B cell (primary cell): ENCODE results near the gene POLQ. TPM values are rescaled to one million over a fixed set of nuclear protein-coding genes. Genes with fewer than 3 reads are reported as not detected.
A peak's percentile ranks its signal among the peaks of the same experiment; 100 is the strongest.

Experiments used
- ATAC-seq: fragments of 200-7000 bp; cut with Tn5 transposase; one replicate; pipeline ENCODE4 v1.10.0; 2021; ENCODE audit warnings: low read depth, mild to moderate bottlenecking, moderate number of reproducible peaks, moderate library complexity
- CTCF ChIA-PET: fragments of 350-600 bp; sonication (Branson Sonifier 250); formaldehyde crosslinking; loops from one replicate; lab custom pipeline; 2021; ENCODE audit warnings: antibody characterized with exemption, inconsistent platforms; lab: Charles Lee
- POLR2A ChIA-PET: fragments of 350-600 bp; sonication (Branson Sonifier 250); formaldehyde crosslinking; loops from one replicate; lab custom pipeline; 2021; ENCODE audit warnings: antibody characterized with exemption; lab: Charles Lee
- DNase-seq: peaks from one replicate; pipeline ENCODE4 v3.0.0; 2013
- H2AFZ ChIP-seq: 2 replicates; pipeline ENCODE4 v1.6.1; 2012; ENCODE audit warnings: mild to moderate bottlenecking, low read depth, low read length; ENCODE audit not compliant: insufficient read depth, poor library complexity, severe bottlenecking
- H3K27ac ChIP-seq, 2 donors: 1 replicate in 1 of 2; 2 replicates in 1 of 2; pipeline ENCODE4 v1.5.1; 2012 to 2013; ENCODE audit warnings: low read length in 2 of 2, mild to moderate bottlenecking in 2 of 2, moderate library complexity in 1 of 2
- H3K27me3 ChIP-seq, 4 experiments: fragments of 200-600 bp in 1 of 4; sonication (generic) in 1 of 4; replicated peaks in 1 of 4; 1 replicate in 2 of 4; 2 replicates in 2 of 4; pipeline versions ENCODE4 v1.6.1 to v1.7.0; 2013 to 2016; ENCODE audit warnings: low read length in 3 of 4, mild to moderate bottlenecking in 2 of 4, mixed read lengths in 1 of 4, moderate library complexity in 1 of 4; ENCODE audit not compliant: insufficient read depth in 4 of 4, control insufficient read depth in 3 of 4; ENCODE audit errors: control extremely low read depth in 1 of 4
- H3K36me3 ChIP-seq, 2 experiments: replicated peaks in 1 of 2; 1 replicate in 1 of 2; 2 replicates in 1 of 2; pipeline versions ENCODE4 v1.6.1 to v1.7.1; 2013; ENCODE audit warnings: low read length in 1 of 2; ENCODE audit not compliant: insufficient read depth in 2 of 2, control insufficient read depth in 1 of 2; ENCODE audit errors: control extremely low read depth in 1 of 2, extremely low read depth in 1 of 2
- H3K4me1 ChIP-seq, 2 donors: fragments of 200-600 bp in 1 of 2; sonication (generic) in 1 of 2; 1 replicate in 1 of 2; 2 replicates in 1 of 2; pipeline versions ENCODE4 v1.5.1 to v1.6.1; 2013 to 2017; ENCODE audit warnings: low read length in 2 of 2; ENCODE audit not compliant: control insufficient read depth in 2 of 2, insufficient read depth in 2 of 2
- H3K4me2 ChIP-seq: replicated peaks from 2 replicates; pipeline ENCODE3; 2012; ENCODE audit warnings: mild to moderate bottlenecking, low read depth, low read length; ENCODE audit not compliant: poor library complexity, severe bottlenecking
- H3K4me3 ChIP-seq, 5 experiments: fragments of 200-600 bp in 1 of 5; sonication (generic) in 1 of 5; 1 replicate in 3 of 5; 2 replicates in 2 of 5; pipeline versions ENCODE4 v1.5.1 to v1.7.0; 2011 to 2016; ENCODE audit warnings: low read length in 4 of 5, mild to moderate bottlenecking in 4 of 5, low read depth in 2 of 5, control low read depth in 1 of 5, moderate library complexity in 1 of 5; ENCODE audit not compliant: insufficient read depth in 1 of 5; ENCODE audit errors: control extremely low read depth in 1 of 5, extremely low read depth in 1 of 5
- H3K79me2 ChIP-seq: fragments of 200-600 bp; sonication (generic); one replicate; pipeline ENCODE4 v1.6.0; 2016; ENCODE audit warnings: low read length; ENCODE audit not compliant: control insufficient read depth, insufficient read depth
- H3K9ac ChIP-seq: fragments of 200-600 bp; sonication (generic); 2 replicates; pipeline ENCODE4 v1.6.1; 2017; ENCODE audit warnings: mild to moderate bottlenecking, low read length, moderate library complexity
- H3K9me3 ChIP-seq, 3 donors: one replicate each; pipeline versions ENCODE4 v1.6.1 to v1.7.1; 2013; ENCODE audit warnings: low read length in 2 of 3; ENCODE audit not compliant: control insufficient read depth in 2 of 3, insufficient read depth in 1 of 3; ENCODE audit errors: control extremely low read depth in 1 of 3
- H4K20me1 ChIP-seq: 2 replicates; pipeline ENCODE4 v1.6.0; 2012; ENCODE audit warnings: mild to moderate bottlenecking, low read length; ENCODE audit not compliant: insufficient read depth, control insufficient read depth, poor library complexity, severe bottlenecking
- H3K27ac Mint-ChIP-seq: one replicate; pipeline ENCODE4 v1.8.0; 2021; ENCODE audit warnings: mixed read lengths
- H3K27me3 Mint-ChIP-seq: one replicate; pipeline ENCODE4 v1.8.0; 2021; ENCODE audit warnings: mixed read lengths
- H3K4me1 Mint-ChIP-seq: one replicate; pipeline ENCODE4 v1.8.0; 2021; ENCODE audit warnings: mixed read lengths
- H3K4me3 Mint-ChIP-seq: one replicate; pipeline ENCODE4 v1.8.0; 2021; ENCODE audit warnings: mixed read lengths
- H3K9me3 Mint-ChIP-seq: one replicate; pipeline ENCODE4 v1.8.0; 2022; ENCODE audit warnings: mixed read lengths; ENCODE audit not compliant: insufficient read depth
- EZH2 ChIP-seq: IDR thresholded peaks from 2 replicates; pipeline ENCODE4 v1.6.1; 2012; ENCODE audit warnings: borderline replicate concordance, low read depth, mild to moderate bottlenecking, moderate library complexity, low read length; ENCODE audit not compliant: insufficient read depth, poor library complexity, severe bottlenecking
- intact Hi-C: fragments of 100-400 bp; cut with micrococcal nuclease; formaldehyde crosslinking; loops from one replicate; pipeline ENCODE4 v1.10.0; 2022
- polyA plus RNA-seq: library from polyadenylated mRNA; depleted of rRNA; stranded (reverse); fragments of >200 nt; gene quantifications from 2 replicates; pipeline ENCODE4 v1.2.3, GENCODE V29; 2012
- total RNA-seq, 2 donors: library from RNA; stranded (reverse); fragments of 120-200 nt in 1 of 2; gene quantifications; 1 replicate in 1 of 2; 2 replicates in 1 of 2; pipeline versions ENCODE4 v1.2.3 to v1.2.4, GENCODE V29; 2013 to 2022
- TF ChIP-seq, protein P1 (sequence below): fragments of 200-600 bp; IDR thresholded peaks from one replicate; pipeline ENCODE4 v1.8.0; 2022; ENCODE audit warnings: antibody characterized with exemption, mild to moderate bottlenecking

Gene POLQ
- total and polyA plus RNA-seq, 2 donors (not counting 1 experiment from before 2014, with no cell fraction given) = 0.25 to 0.79 TPM

- Mint-ChIP-seq H3K27me3 (no peaks in the 10 kb centered on the region), H3K4me1 (peaks cover 13% of the 10 kb centered on the region), H3K27ac (no peak overlapping the region), H3K9me3 (no peaks in the 10 kb centered on the region), H3K4me3 (no peak overlapping the region)
- no peaks in the 10 kb centered on the region for H3K27me3 ChIP-seq
- no peaks in the 10 kb centered on the region for H3K36me3 ChIP-seq
- H3K79me2 ChIP-seq = no peaks in the 10 kb centered on the region
- H4K20me1 ChIP-seq = no peaks in the 10 kb centered on the region
- no peak overlapping the region for H3K4me2 ChIP-seq
- H3K9ac ChIP-seq = no peak overlapping the region
- H3K9me3 ChIP-seq = no peaks in the 10 kb centered on the region
- H3K4me3 ChIP-seq = no peak overlapping the region
- ChIA-PET POLR2A (no interaction called here), CTCF (no interaction called here)
- intact Hi-C loops = no loop called here
- no peak for TF ChIP-seq EZH2
- TF ChIP-seq, protein P1, sequence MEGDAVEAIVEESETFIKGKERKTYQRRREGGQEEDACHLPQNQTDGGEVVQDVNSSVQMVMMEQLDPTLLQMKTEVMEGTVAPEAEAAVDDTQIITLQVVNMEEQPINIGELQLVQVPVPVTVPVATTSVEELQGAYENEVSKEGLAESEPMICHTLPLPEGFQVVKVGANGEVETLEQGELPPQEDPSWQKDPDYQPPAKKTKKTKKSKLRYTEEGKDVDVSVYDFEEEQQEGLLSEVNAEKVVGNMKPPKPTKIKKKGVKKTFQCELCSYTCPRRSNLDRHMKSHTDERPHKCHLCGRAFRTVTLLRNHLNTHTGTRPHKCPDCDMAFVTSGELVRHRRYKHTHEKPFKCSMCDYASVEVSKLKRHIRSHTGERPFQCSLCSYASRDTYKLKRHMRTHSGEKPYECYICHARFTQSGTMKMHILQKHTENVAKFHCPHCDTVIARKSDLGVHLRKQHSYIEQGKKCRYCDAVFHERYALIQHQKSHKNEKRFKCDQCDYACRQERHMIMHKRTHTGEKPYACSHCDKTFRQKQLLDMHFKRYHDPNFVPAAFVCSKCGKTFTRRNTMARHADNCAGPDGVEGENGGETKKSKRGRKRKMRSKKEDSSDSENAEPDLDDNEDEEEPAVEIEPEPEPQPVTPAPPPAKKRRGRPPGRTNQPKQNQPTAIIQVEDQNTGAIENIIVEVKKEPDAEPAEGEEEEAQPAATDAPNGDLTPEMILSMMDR = no peak
- H2AFZ ChIP-seq = peak overlapping the region; percentile 35
- no peak overlapping the region for H3K27ac ChIP-seq
- peaks cover 3 to 5% of the 10 kb centered on the region in 2 donors for H3K4me1 ChIP-seq
- ATAC-seq (no peak), DNase-seq (no peak)
Measured at GRCh38 chr3:121430664-121431215, 115.0 kb downstream of the POLQ start.

DNA sequence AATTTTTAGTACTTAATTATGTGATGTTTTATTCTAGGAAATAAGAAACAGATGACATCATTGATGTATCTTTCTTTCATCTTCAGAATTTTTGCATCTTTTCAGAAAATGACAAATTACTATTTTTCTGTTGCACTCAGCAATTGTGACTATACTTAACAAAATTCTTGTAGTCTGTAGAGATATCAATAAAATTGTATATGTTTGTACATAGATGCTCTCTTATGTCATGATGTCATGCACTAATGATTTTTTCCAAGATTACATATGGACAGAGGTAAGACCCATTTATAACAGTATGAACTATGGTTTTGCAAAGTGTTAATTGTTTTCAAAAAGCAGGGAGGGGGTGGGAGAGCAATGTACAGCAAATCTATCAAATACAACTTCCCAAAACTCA is 121.2 kb downstream of the POLQ start:
- H3K9me3 Mint-ChIP-seq = no peaks in the 10 kb centered on the region
- H4K20me1 ChIP-seq = no peaks in the 10 kb centered on the region
- H3K36me3 ChIP-seq = no peaks in the 10 kb centered on the region
- no peak for DNase-seq
- no peak overlapping the region for H3K27ac ChIP-seq
- no peaks in the 10 kb centered on the region for H3K9me3 ChIP-seq
- H3K4me2 ChIP-seq = no peak overlapping the region
- H3K4me3 ChIP-seq = no peak overlapping the region
- H3K4me1 Mint-ChIP-seq = no peaks in the 10 kb centered on the region
- ChIA-PET CTCF (no interaction called here), POLR2A (no interaction called here)
- H2AFZ ChIP-seq = no peak overlapping the region
- no peaks in the 10 kb centered on the region for H3K27me3 ChIP-seq
- intact Hi-C loops = no loop called here
- TF ChIP-seq, protein P1 = no peak
- TF ChIP-seq EZH2 = no peak
- no peak overlapping the region for H3K27ac Mint-ChIP-seq
- ATAC-seq = no peak
- no peak overlapping the region for H3K4me3 Mint-ChIP-seq
- no peaks in the 10 kb centered on the region for H3K79me2 ChIP-seq
- H3K4me1 ChIP-seq = no peaks in the 10 kb centered on the region
- H3K9ac ChIP-seq = no peak overlapping the region
- no peaks in the 10 kb centered on the region for H3K27me3 Mint-ChIP-seq
